ENCODE data around the gene KIT. TPM values are rescaled to one million over a fixed set of nuclear protein-coding genes. Genes with fewer than 3 reads are reported as not detected.
A peak's percentile ranks its signal among the peaks of the same experiment; 100 is the strongest.

KIT gene
- total and polyA plus RNA-seq, 3 experiments from 2014 or later = 0.20 to 0.98 (median 0.39) TPM

GRCh38 chr4:54728368-54728767 is 70.6 kb downstream of the KIT start:
- no peak for DNase-seq
- CTCF ChIA-PET = no interaction called here
- H3K4me1 Mint-ChIP-seq = no peaks in the 10 kb centered on the region
- Histone ChIP-seq H3K27me3 (ENCODE audit: insufficient read depth, low read length, poor library complexity, severe bottlenecking) (no peaks in the 10 kb centered on the region), H3K4me1 (ENCODE audit: insufficient read depth, low read length) (no peaks in the 10 kb centered on the region), H3K9me3 (ENCODE audit: low read length) (no peaks in the 10 kb centered on the region), H3K4me3 (ENCODE audit: low read length) (no peak overlapping the region), H3K27ac (ENCODE audit: low read depth, low read length) (no peak overlapping the region), H3K36me3 (ENCODE audit: insufficient read depth, low read length) (no peaks in the 10 kb centered on the region)
- H3K36me3 Mint-ChIP-seq = peaks cover 0 to 15% (median 0%) of the 10 kb centered on the region in 3 donors
- H3K27me3 Mint-ChIP-seq = no peaks in the 10 kb centered on the region
- POLR2A ChIA-PET = no interaction called here
- H3K4me3 Mint-ChIP-seq = no peak overlapping the region
- no peaks in the 10 kb centered on the region for H3K9me3 Mint-ChIP-seq
- no peak overlapping the region for H3K27ac Mint-ChIP-seq

- Histone ChIP-seq H3K4me1 (ENCODE audit: insufficient read depth, low read length) (no peaks in the 10 kb centered on the region), H3K36me3 (ENCODE audit: insufficient read depth, low read length) (no peaks in the 10 kb centered on the region), H3K27me3 (ENCODE audit: insufficient read depth, low read length, poor library complexity, severe bottlenecking) (no peaks in the 10 kb centered on the region), H3K27ac (ENCODE audit: low read depth, low read length) (no peak overlapping the region), H3K4me3 (ENCODE audit: low read length) (no peak overlapping the region), H3K9me3 (ENCODE audit: low read length) (no peaks in the 10 kb centered on the region)
- Mint-ChIP-seq H3K9me3 (no peaks in the 10 kb centered on the region), H3K27me3 (no peaks in the 10 kb centered on the region), H3K27ac (peak overlapping the region in 1 of 8 donors; percentile 3), H3K36me3 (peaks cover 0 to 21% (median 0%) of the 10 kb centered on the region in 3 donors), H3K4me3 (no peak overlapping the region), H3K4me1 (no peaks in the 10 kb centered on the region)
- ChIA-PET CTCF (no interaction called here), POLR2A (no interaction called here)
- DNase-seq = no peak
Observed at GRCh38 chr4:54729256-54729655, 71.5 kb downstream of the KIT start.

GRCh38 chr4:54730581-54730980 is 72.8 kb downstream of the KIT start:
- no peak for DNase-seq
- Mint-ChIP-seq H3K27ac (no peak overlapping the region), H3K4me3 (no peak overlapping the region), H3K9me3 (no peaks in the 10 kb centered on the region), H3K36me3 (peaks cover 0 to 22% (median 0%) of the 10 kb centered on the region in 3 donors), H3K4me1 (no peaks in the 10 kb centered on the region), H3K27me3 (no peaks in the 10 kb centered on the region)
- Histone ChIP-seq H3K27ac (ENCODE audit: low read depth, low read length) (no peak overlapping the region), H3K27me3 (ENCODE audit: insufficient read depth, low read length, poor library complexity, severe bottlenecking) (no peaks in the 10 kb centered on the region), H3K4me1 (ENCODE audit: insufficient read depth, low read length) (no peaks in the 10 kb centered on the region), H3K9me3 (ENCODE audit: low read length) (no peaks in the 10 kb centered on the region), H3K36me3 (ENCODE audit: insufficient read depth, low read length) (no peaks in the 10 kb centered on the region), H3K4me3 (ENCODE audit: low read length) (no peak overlapping the region)
- ChIA-PET CTCF (no interaction called here), POLR2A (no interaction called here)

GRCh38 chr4:54731552-54731951 is 73.8 kb downstream of the KIT start:
- ChIA-PET POLR2A (no interaction called here), CTCF (no interaction called here)
- no peaks in the 10 kb centered on the region for H3K27me3 Mint-ChIP-seq
- no peaks in the 10 kb centered on the region for H3K4me1 ChIP-seq (ENCODE audit: insufficient read depth, low read length)
- peaks cover 0 to 2% (median 0%) of the 10 kb centered on the region in 5 donors for H3K9me3 Mint-ChIP-seq
- H3K36me3 Mint-ChIP-seq = peaks cover 0 to 22% (median 0%) of the 10 kb centered on the region in 3 donors
- H3K27ac Mint-ChIP-seq = no peak overlapping the region
- no peak overlapping the region for H3K4me3 ChIP-seq (ENCODE audit: low read length)
- H3K36me3 ChIP-seq (ENCODE audit: insufficient read depth, low read length) = no peaks in the 10 kb centered on the region
- H3K27ac ChIP-seq (ENCODE audit: low read depth, low read length) = no peak overlapping the region
- no peak overlapping the region for H3K4me3 Mint-ChIP-seq
- DNase-seq = no peak
- H3K27me3 ChIP-seq (ENCODE audit: insufficient read depth, low read length, poor library complexity, severe bottlenecking) = no peaks in the 10 kb centered on the region
- H3K4me1 Mint-ChIP-seq = no peaks in the 10 kb centered on the region
- H3K9me3 ChIP-seq (ENCODE audit: low read length) = no peaks in the 10 kb centered on the region

GRCh38 chr4:54731976-54732375 is 74.2 kb downstream of the KIT start:
- no peaks in the 10 kb centered on the region for H3K4me1 ChIP-seq (ENCODE audit: insufficient read depth, low read length)
- Mint-ChIP-seq H3K4me1 (no peaks in the 10 kb centered on the region), H3K27ac (no peak overlapping the region), H3K4me3 (no peak overlapping the region), H3K27me3 (no peaks in the 10 kb centered on the region), H3K36me3 (peaks cover 0 to 22% (median 0%) of the 10 kb centered on the region in 3 donors), H3K9me3 (peaks cover 0 to 4% (median 0%) of the 10 kb centered on the region in 5 donors)
- no peaks in the 10 kb centered on the region for H3K27me3 ChIP-seq (ENCODE audit: insufficient read depth, low read length, poor library complexity, severe bottlenecking)
- H3K36me3 ChIP-seq (ENCODE audit: insufficient read depth, low read length) = no peaks in the 10 kb centered on the region
- DNase-seq = no peak
- H3K4me3 ChIP-seq (ENCODE audit: low read length) = no peak overlapping the region
- no peaks in the 10 kb centered on the region for H3K9me3 ChIP-seq (ENCODE audit: low read length)
- POLR2A ChIA-PET = no interaction called here
- CTCF ChIA-PET = no interaction called here
- no peak overlapping the region for H3K27ac ChIP-seq (ENCODE audit: low read depth, low read length)

- H3K4me3 ChIP-seq (ENCODE audit: low read length) = no peak overlapping the region
- no peaks in the 10 kb centered on the region for H3K27me3 ChIP-seq (ENCODE audit: insufficient read depth, low read length, poor library complexity, severe bottlenecking)
- no peak overlapping the region for H3K27ac ChIP-seq (ENCODE audit: low read depth, low read length)
- H3K27ac Mint-ChIP-seq = no peak overlapping the region
- peaks cover 0 to 4% (median 0%) of the 10 kb centered on the region in 5 donors for H3K9me3 Mint-ChIP-seq
- peaks cover 0 to 2% of the 10 kb centered on the region in 2 donors for H3K27me3 Mint-ChIP-seq
- H3K36me3 ChIP-seq (ENCODE audit: insufficient read depth, low read length) = no peaks in the 10 kb centered on the region
- peaks cover 0 to 12% (median 2%) of the 10 kb centered on the region in 3 donors for H3K36me3 Mint-ChIP-seq
- H3K4me3 Mint-ChIP-seq = no peak overlapping the region
- POLR2A ChIA-PET = no interaction called here
- H3K9me3 ChIP-seq (ENCODE audit: low read length) = no peaks in the 10 kb centered on the region
- H3K4me1 Mint-ChIP-seq = no peaks in the 10 kb centered on the region
- H3K4me1 ChIP-seq (ENCODE audit: insufficient read depth, low read length) = no peaks in the 10 kb centered on the region
- CTCF ChIA-PET = no interaction called here
- DNase-seq = no peak
Observed at GRCh38 chr4:54737421-54737820, 79.7 kb downstream of the KIT start.

GRCh38 chr4:54741202-54741601 is 83.4 kb downstream of the KIT start:
- ChIA-PET CTCF (no interaction called here), POLR2A (no interaction called here)
- Mint-ChIP-seq H3K9me3 (peaks cover 0 to 10% (median 6%) of the 10 kb centered on the region in 5 donors), H3K4me1 (peaks cover 0 to 5% (median 2%) of the 10 kb centered on the region in 3 donors), H3K27ac (no peak overlapping the region), H3K4me3 (no peak overlapping the region), H3K36me3 (peaks cover 0 to 14% (median 2%) of the 10 kb centered on the region in 3 donors), H3K27me3 (peaks cover 0 to 2% of the 10 kb centered on the region in 2 donors)
- Histone ChIP-seq H3K4me1 (ENCODE audit: insufficient read depth, low read length) (no peaks in the 10 kb centered on the region), H3K27me3 (ENCODE audit: insufficient read depth, low read length, poor library complexity, severe bottlenecking) (no peaks in the 10 kb centered on the region), H3K9me3 (ENCODE audit: low read length) (no peaks in the 10 kb centered on the region), H3K27ac (ENCODE audit: low read depth, low read length) (no peak overlapping the region), H3K4me3 (ENCODE audit: low read length) (no peak overlapping the region), H3K36me3 (ENCODE audit: insufficient read depth, low read length) (no peaks in the 10 kb centered on the region)
- no peak for DNase-seq

GRCh38 chr4:54742636-54743399 is 85.1 kb downstream of the KIT start:
- POLR2A ChIA-PET = no interaction called here
- H3K4me3 ChIP-seq (ENCODE audit: low read length) = no peak overlapping the region

More at GRCh38 chr4:54742636-54743399, 85.1 kb downstream of the KIT start:
- Mint-ChIP-seq H3K4me1 (peaks cover 0 to 9% (median 7%) of the 10 kb centered on the region in 3 donors), H3K36me3 (peaks cover 0 to 14% (median 2%) of the 10 kb centered on the region in 3 donors), H3K27ac (no peak overlapping the region), H3K27me3 (peaks cover 0 to 2% of the 10 kb centered on the region in 2 donors), H3K9me3 (peaks cover 0 to 8% (median 6%) of the 10 kb centered on the region in 5 donors), H3K4me3 (no peak overlapping the region)
- Histone ChIP-seq H3K27me3 (ENCODE audit: insufficient read depth, low read length, poor library complexity, severe bottlenecking) (no peaks in the 10 kb centered on the region), H3K4me1 (ENCODE audit: insufficient read depth, low read length) (no peaks in the 10 kb centered on the region), H3K27ac (ENCODE audit: low read depth, low read length) (no peak overlapping the region), H3K9me3 (ENCODE audit: low read length) (no peaks in the 10 kb centered on the region), H3K36me3 (ENCODE audit: insufficient read depth, low read length) (no peaks in the 10 kb centered on the region)
- CTCF ChIA-PET = no interaction called here
- DNase-seq = no peak
